NOMO-1 treated with dmso at 0.1 percent for 144 hours (cell line): Measurements from ENCODE around the gene GPC5.

Experiments used
- DNase-seq: peaks from one replicate; lab custom pipeline; 2025; ENCODE audit not compliant: unreplicated experiment; lab: John Stamatoyannopoulos, UW

The GPC5 gene

DNA sequence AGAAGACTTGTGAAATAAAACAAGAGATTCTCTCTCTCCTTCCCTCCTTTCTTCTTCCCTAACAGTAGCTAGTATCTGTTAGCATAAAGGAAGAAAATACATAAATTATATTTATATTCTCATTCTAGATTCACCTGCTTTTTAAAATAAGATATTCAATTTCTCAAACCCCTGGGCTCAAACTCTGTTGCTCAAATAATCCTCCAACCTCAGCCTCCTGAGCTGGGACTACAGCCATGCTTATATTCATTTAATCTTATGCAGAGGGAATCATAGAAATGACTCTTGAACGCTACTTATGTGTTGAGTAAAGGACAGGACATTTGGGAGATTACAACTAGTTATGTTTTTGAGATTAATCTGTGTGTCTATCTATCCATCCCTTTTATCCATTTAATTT, 56.2 kb downstream of the GPC5 start:
- no peak for DNase-seq

DNA sequence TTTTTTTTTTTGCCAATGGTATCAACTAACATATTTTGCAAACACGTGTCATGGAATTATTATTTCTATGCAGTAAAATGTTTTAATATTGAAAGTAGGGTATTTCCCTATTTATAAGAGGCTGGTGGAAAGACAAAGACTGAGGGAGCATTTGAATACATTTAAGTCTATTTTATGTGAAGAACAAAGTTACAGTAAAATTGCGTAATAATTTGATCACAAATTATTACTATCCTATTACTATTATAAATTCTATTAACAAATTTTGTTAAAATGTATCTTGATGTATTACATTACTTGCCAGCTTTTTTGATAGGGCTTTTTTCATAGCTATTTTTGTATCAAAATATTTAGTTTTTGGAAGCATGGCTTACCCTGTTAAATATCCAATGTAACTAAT, 58.4 kb downstream of the GPC5 start:
- DNase-seq = no peak

DNA sequence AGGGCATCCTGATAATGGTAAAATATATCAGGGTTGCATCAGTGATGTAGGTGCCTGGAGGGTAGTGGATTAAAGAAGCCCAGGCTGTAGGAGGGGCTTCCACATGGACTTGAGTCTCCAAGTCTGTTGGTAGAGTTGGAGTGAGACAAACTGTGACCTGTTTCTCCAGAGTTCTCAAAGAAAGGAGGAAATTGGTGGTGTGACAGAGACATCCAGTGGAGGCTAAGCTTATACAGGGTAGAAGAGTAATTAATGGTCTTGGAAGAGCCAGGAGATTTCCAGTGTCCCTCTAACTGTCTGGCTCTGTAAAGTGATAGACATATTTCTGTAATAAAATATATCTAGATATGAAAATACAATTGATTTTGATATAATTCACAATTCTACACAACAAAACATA, 61.1 kb downstream of the GPC5 start:
- DNase-seq = no peak

DNA sequence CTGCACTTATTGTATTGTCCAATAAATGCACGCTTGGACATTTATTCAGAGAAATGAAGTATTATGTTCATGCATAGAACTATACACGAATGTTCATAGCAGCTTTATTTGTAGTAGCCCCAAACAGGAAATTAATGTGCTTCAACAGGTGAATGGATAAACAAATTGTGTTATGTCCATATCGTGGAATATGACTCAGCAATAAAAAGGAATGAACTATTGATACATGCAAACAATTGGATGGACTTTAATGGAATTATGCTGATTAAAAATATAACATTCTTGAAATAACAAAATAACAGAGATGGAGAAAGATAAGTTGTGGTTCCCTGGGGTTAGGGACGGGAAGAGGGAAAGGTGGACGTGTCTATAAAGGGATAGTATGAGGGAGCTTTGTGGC, 65.9 kb downstream of the GPC5 start:
- DNase-seq = no peak

DNA sequence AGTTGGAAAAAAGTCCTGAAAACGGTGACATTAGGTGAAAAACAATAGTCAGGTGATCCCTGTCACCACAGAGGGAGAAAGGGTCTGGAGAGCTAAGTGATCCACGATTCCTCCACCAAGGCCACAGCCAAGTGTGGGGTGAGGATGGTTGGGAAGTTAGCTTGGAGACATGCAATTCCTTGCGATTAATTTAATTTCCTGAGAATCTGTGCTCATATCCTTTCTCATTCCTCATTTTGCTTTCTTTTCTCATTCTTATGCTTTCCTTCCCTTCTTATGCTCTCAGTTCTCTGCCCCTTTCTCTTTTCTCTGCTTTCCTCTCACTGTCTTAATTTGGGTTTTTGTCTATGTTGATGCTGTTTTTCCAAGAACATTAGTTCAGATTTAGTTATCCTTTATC, 68.8 kb downstream of the GPC5 start:
- no peak for DNase-seq

DNA sequence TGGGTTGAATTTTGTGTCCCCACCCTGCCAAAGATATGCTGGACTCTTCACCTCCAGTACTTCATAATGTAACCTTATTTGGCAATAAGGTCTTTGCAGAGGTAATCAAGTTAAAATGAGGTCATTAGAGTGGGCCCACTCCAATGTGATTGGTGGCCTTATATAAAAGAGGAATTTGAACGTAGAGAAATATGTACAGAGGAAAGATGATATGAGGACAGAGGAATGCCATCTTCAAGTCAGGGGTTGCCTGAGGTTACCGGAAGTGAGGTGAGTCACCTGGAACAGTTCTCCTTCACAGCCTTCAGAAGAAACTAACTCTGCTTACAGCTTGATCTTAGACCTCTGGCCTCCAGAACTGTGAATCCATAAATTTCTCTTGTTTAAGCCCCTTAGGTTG, 69.9 kb downstream of the GPC5 start:
- DNase-seq = no peak

DNA sequence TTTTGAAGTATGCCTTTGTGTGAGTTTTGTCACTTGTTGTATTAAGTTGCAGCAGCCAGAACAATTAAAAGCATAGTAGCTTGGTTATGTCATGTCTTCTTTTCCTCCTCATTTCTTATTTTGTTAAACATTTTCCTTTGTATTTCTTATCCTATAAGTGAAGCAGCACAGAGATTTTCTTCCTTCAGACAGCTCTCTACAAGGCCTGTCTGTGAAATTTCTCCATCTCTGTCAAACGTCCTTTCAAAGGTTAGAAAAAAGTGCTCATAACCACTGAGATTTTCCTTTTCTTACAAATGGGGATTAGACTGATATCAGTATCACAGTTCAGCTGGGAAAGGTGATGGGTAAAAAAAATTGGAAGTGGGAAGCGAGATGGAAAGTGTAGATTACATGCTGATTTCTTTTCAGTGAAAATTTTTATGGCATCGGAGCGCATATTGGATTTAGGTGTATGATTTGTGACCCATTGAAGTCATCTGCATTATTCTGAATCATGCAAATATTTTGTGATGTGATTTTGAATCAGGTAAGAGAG, 71.7 kb downstream of the GPC5 start:
- no peak for DNase-seq

DNA sequence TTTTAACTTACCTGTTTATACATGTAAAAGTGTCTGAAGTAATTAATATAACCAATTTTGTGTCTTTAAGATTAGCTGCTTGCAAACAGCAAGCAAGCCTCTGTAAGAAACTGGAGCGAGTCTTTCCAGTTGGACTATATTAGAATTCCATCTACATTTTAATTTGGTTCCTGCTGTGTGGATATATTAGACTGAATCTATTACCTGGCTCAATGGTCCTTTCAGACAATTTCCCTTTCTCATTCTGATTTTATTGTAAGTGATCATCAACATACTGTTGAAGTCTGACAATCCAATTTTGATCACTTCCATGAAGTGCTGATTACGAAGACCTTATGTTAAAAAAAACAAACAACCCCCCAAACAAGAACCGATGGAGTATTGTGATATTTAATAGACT, 72.3 kb downstream of the GPC5 start:
- no peak for DNase-seq

DNA sequence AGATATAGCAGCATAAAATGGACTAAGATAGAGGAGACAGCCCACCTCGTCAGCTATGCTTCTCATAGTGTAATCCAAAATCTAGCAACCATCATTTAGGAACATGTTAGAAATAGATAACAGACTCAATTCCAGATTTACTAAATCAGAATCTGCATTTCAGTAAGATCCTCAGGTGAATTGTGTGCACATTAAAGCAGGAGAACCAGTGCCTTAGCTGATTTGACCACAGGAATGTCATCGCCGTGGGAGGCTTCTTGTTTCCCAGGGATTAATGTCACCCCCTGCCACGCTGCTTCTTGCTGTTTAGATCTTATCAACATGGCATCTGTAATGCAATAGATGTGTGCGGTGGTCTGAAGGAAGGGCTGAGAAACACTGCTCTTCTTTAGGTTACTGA, 84.0 kb downstream of the GPC5 start:
- no peak for DNase-seq

DNA sequence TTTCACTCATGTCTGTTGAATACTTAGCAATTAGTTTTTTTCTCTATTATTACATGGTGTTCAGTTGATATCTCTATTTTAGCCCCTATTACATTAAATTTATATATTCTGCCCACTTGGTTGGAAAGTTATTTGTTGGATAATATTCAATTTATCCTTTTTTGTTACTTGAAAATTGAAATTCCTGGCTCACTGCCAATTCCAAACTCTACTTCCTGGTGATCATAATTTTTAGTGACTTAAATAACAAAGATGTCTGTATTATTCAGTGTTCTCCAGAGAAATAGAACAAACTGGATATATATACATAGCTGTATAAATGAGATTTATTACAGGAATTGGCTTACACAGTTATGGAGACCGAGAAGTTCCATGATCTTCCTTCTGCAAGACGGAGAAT, 93.6 kb downstream of the GPC5 start:
- no peak for DNase-seq

DNA sequence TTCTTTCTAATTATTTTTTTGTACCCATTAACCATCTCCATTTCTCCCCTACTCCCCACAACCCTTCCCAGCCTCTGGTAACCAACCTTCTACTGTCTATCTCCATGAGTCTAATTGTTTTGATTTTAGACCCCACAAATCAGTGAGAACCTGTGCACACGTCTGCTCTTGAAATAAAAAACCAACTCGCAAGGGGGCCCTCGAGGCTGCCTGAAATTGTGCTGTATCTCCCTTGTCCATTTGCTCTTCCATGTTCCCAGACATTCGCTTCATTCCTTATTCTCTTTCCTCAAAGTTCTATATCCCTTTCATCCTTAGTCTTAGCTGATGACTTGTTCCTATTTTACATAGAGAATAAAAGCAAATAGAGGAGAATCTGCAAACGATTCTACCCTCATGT, 95.0 kb downstream of the GPC5 start:
- no peak for DNase-seq

DNA sequence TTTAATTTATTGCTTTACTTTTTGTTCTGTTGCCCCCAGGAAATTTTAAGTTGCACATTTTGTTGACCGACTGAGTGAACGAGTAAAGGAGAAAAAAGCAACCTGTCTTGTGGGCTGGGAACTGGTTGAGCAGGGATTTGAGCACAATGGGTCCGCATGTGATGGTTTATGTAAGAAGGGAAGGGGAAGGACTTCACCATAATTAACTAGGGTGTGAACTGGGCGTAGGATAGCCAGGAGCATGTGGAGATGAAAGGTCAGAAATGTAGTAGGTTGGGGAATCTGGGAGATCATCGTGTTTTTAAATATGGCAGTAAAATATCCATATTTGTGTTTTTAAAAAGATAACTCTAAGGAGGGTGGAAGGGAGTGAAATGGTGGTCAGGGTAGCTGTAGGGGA, 99.9 kb downstream of the GPC5 start:
- DNase-seq = no peak

DNA sequence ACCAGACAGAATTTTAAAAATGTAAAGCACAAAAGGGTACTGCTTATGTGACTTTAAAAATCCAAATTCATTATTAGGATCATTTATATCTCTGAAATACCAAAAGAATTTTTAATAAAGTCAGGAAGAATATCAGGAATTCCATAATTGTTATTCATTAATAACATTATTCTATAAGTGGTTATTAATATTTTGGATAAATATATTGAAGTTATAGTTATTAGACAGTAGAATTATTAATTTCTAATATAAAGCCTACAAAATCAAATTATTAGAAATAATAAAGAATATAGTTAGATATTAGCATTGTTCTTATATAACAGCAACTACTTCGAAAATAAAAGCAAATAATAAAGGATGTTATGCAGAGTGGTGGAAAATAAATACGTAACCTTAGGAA, 105.8 kb downstream of the GPC5 start:
- DNase-seq = no peak

DNA sequence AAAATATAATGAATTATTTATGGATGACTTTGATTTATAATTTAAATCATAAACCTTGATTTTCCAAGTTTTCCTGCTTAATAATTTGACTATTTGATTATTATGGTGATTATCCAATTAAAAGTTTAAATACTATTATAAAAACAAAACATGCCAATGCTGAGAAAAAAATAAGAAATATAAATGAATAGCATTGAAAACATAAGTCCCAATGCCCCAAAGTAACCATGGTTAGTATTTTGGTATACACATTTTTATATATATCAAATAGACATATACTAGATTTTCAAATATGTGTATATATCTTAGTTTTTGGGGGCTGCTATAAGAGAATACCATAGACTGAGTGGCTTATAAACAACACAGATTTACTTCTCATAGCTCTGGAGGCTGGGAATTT, 108.3 kb downstream of the GPC5 start:
- DNase-seq = no peak

DNA sequence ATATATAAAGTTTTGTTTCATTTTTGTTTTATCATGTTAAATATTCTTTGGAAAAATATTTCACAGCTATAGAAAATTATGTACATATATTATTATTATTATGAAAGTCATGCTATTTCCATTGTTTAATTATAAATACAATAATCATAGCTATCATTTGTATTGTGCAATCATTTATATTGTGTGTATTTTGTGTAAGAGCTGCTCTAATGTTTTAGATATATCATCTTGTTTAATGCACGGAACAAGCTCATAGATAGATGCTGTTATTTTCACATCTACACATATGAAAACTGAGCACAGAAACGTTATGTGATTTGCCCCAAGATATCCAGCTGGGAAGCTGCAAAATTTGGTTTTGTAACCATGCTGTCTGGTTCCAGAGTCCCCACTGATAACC, 111.6 kb downstream of the GPC5 start:
- no peak for DNase-seq

DNA sequence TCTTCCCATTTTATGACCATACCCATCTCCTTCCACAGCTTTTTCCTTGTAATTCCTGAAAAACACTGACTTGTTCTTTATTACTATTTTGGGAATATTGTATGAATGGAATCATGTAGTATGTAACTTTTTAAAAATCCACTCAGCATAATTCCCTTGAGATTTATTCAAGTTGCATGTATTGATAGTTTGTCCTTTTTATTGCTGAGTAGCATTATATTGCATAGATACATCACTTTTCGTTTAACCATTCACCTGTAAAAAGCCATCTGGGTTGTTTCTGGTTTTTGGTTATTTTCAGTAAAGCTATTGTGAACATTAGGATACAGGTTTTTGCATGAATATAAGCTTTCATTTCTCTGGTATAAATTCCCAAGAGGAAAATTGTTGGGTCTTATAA, 115.4 kb downstream of the GPC5 start:
- no peak for DNase-seq

DNA sequence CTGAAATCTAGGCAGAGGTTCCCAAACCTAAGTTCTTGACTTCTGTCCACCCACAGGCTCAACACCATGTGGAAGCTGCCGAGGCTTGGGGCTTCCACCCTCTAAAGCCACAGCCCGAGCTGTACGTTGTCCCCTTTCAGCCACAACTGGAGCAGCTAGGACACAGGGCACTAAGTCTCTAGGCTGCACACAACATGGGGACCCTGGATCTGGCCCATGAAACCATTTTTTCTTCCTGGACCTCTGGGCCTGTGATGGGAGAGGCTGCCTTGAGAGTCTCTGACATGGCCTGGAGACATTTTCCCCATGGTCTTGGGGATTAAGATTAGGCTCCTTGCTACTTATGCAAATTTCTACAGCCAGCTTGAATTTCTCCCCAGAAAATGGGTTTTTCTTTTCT, 118.4 kb downstream of the GPC5 start:
- no peak for DNase-seq

DNA sequence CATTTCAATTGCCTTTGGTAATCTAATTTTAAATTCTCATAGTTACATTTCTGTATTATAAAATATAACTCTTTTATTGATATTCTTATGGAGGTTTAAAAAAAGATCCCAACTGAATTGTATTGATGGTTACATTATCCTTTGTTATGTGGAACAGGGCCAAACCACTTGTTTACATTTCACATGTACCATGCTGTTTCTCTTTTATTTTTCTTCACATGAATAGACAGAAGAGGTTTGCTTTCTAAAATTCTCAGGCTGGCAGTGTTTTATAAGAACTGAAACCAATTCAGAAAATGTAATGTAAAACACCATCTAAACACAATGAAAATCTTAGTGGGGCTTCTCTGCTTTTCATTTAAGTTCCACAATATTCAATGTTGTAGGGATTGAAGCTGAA, 122.5 kb downstream of the GPC5 start:
- no peak for DNase-seq

DNA sequence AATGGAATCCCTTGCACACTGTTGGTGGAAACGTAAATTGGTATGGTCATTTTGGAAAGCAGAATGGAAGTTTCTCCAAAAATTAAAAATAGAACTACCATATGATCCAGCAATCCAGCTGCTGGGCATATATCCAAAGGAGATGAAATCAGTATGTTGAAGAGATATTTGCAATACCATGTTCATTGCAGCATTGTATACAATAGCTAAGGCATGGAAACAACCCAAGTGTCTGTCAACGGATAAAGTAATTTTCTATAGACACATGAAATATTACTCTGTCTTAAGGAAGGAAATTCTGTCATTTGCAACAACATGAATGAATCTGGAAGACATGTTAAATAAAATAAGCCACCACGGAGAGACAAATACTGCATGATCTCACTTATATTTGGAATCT, 124.7 kb downstream of the GPC5 start:
- DNase-seq = no peak

DNA sequence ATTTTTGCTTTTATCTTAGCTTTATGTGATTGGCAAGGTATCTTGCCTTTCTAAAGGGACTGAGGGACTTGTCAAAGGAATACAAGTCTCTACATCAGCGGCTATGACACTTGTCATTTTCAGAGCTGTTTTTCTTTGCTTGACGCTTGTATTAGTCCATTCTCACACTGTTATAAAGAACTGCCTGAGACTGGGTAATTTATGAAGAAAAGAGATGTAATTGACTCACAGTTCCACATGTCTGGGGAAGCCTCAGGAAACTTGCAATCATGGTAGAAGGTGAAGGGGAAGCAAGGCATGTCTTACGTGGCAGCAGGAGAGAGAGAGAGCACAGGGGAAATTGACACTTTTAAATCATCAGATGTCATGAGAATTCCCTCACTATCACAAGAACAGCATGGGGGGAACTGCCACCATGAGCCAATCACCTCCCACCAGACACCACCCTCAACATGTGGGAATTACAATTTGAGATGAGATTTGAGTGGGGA, 128.2 kb downstream of the GPC5 start:
- no peak for DNase-seq

DNA sequence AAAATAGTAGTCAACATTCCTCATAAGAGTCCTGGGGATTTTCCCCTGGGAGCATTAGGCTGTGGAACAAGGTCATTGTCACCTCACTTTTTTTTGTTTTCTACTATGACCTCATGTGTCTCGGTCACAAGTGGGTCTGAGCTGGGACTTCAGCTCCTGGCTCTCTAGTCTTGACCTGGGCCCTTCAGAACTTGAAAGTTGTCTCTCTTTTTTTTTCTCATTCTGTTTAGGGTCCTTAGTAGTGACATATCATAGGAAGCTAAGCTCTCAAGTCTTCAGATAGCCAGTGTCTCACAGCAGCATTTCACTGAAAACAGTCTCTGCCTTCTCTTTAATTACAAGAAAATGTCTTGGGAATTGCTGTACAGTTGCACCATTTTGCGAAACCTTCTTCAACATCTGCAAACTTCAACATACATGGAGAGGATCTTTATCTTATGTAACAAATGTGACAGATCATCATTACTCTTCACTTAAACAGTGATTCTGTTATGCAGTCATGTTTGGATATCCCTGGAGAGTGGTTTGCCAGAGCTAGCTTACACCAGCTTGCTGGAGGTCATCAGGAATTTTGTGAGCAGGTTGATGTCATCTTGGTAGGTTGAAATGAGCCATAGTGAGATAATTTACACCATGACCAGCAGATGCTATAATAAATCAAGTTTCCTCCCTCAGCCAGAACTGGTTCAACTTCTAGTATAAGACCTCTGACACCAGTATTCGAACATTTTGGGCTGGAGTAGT, 131.5 kb downstream of the GPC5 start:
- no peak for DNase-seq

DNA sequence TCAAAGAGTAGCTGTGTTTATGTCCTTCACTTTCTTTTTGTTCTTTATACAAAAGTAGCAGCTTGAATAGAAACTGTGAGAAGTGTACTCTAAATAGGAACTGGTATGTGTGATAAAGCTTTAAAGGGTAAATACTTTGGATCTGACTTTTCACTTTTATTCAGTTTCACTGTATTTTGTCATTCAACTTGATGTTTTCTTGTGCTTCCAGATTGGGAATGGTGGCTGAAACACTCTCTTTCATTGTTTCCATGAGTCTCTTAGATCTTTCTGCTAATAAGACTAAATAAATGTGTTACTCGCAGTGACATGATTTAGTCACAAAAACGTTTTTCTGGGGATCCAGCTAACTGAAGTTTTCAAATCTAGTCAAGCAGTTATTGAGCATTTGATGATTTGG, 133.2 kb downstream of the GPC5 start:
- no peak for DNase-seq

DNA sequence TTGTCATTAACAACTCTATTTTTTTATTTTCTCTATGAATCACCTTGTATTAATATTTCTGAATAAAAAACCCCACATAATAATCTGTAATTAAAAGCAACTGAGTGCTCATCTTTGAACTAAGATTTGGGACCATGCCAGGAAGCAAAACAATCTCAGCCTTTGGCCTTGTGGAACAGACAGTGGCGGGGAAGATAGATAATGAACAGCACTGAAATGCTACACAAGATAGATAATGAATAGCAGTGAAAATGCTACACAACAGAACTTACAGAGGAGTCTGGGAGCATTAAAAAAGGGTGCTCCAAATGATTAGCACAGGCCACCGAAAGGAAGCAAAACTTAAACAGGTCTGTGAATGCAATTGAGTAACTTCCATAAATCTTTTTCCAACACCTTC, 134.9 kb downstream of the GPC5 start:
- no peak for DNase-seq
